AG20443 (cell line): ENCODE results near the gene TSPAN13.
"Not testable (repeated sequence)": the region's sequence is repeated elsewhere in the genome, so short reads cannot be mapped to it uniquely, and the experiment has no call there.

Experiments used
- DNase-seq: peaks from one replicate; pipeline ENCODE4 v3.0.0; 2012; ENCODE audit warnings: low spot score, mixed read lengths

Gene TSPAN13

DNA sequence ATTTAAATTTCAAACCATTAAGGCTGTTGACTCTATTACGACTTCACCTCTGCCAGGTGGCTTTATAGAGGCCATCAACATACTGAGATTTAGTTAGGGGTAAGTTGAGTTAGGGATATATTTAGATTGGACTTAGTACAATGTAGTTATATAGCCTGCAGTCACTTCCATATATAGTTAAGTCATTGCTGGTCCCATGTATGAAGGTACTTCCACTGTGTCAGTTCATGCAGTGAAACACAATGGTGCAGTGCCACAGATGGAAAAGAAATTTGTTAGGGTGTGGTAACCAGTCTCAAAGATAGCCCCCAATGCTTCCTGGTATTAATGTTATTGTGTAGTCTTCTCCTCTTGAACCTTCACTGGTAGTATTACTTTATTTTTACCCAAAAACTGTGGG is 12.6 kb upstream of the TSPAN13 start:
- no peak for DNase-seq

GRCh38 chr7:16741676-16742075 is 11.9 kb upstream of the TSPAN13 start:
- no peak for DNase-seq

- DNase-seq: no peak
These were observed 11.0 kb upstream of the TSPAN13 start for GRCh38 chr7:16742547-16742946.

GRCh38 chr7:16743236-16743635 is 10.3 kb upstream of the TSPAN13 start:
- no peak for DNase-seq

DNA sequence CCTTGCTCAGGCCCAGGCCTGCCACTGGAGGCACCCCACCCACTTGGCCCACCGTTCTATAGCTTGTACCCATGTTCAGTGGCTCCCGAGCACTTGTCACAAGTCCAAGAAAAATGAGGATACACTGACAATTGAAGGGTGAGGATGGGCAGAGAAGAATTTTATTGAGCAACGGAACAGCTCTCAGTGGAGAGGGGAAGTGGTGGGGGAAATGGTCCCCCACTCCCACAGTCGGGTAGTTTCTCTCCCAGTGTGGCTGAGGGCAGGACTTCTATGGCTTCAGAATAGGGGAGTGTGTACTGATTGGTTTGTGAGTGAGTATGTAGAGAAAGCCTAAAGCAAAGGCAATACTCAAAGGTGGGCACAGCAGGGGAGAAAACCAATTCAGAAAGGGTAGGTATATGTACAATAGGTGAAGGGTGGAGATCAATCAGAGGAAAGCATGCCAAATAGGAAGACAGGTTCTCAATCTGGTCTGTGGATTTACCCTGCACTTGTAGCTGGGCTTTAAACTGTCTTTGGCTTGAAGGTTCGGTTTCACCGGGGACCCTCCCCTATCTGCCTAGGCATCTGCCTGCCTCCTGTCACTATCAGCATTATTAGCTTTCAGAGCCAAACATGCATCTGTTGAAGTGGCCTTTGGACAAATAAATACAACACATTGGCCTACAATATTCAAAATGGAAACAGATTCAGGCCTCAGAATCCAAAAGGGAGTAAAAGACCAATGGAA is 8.9 kb upstream of the TSPAN13 start:
- DNase-seq: no peak

GRCh38 chr7:16745645-16746044 is 7.9 kb upstream of the TSPAN13 start:
- DNase-seq: no peak

- peak; percentile 36 for DNase-seq
These were observed 6.5 kb upstream of the TSPAN13 start for GRCh38 chr7:16747102-16747501.

DNA sequence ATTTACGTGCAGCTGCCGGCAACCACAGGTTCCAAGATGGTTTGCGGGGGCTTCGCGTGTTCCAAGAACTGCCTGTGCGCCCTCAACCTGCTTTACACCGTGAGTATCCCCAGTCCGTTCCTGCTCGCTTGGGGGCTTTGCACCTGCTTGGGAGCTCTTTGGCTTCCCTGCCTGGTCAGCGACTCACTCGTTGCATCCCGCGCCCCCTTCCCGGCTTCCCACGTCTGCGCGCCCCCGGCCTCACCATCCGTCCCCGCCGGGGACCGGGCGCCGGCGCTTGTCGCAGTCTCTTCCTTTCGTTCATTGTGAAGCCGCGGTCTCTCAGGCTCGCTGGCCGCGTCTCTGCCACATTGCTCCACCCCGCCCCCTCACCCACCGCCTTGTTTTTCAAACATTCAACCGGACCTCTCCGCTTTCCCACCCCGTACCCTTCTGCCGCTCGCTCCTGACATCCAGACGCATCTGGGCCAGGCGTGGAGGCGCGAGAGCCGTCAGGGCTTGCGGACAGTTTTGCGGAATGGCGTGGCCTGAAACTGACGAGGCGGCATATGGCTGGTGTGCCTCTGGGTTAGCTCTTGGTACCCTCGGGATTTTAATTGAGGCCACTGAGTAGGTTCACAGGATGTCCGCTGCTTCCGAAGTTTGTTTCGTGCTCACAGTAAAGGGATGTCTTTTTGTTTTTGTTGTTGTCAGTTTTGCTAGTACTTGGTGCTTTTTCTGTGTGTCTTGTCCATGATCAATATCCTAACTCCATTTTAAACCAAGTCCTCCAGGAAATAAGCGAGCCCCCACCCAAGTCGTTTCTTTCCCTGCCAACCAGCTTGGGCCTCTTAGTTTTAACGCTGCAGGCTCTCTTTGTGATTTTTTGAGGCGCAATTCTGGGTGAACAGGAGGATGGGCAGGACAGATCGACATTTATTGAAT is 639 bp downstream of the TSPAN13 start:
- DNase-seq: peak; percentile 48

- no peak for DNase-seq
These were observed 1.3 kb downstream of the TSPAN13 start for GRCh38 chr7:16754856-16755317.

- DNase-seq: peak; percentile 21
These were observed 1.8 kb downstream of the TSPAN13 start for GRCh38 chr7:16755397-16755796.

- no peak for DNase-seq
These were observed 4.5 kb downstream of the TSPAN13 start for GRCh38 chr7:16758036-16758435.

GRCh38 chr7:16758631-16759611 is 5.4 kb downstream of the TSPAN13 start:
- no peak for DNase-seq

GRCh38 chr7:16759840-16760239 is 6.3 kb downstream of the TSPAN13 start:
- no peak for DNase-seq

GRCh38 chr7:16762177-16762576 is 8.6 kb downstream of the TSPAN13 start:
- DNase-seq: no peak

GRCh38 chr7:16764942-16765341 is 11.4 kb downstream of the TSPAN13 start:
- no peak for DNase-seq

GRCh38 chr7:16765436-16765859 is 11.9 kb downstream of the TSPAN13 start:
- DNase-seq: no peak

DNA sequence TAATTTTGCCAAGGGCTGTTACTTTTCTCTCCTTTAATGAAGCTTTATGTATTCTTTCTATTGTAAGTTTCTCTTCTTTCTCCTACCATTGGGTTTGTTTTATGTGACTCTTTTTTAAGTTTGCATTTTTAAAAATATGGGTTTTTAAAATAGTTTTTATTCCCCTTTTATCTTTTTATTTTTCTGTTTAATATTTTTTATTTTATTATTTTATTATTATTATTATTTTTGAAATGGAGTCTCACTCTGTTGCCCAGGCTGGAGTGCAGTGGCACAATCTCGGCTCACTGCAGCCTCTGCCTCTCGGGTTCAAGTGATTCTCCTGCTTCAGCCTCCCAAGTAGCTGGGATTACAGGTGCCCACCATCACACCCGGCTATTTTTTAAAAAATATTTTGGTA is 16.4 kb downstream of the TSPAN13 start:
- not testable (repeated sequence) for DNase-seq

DNA sequence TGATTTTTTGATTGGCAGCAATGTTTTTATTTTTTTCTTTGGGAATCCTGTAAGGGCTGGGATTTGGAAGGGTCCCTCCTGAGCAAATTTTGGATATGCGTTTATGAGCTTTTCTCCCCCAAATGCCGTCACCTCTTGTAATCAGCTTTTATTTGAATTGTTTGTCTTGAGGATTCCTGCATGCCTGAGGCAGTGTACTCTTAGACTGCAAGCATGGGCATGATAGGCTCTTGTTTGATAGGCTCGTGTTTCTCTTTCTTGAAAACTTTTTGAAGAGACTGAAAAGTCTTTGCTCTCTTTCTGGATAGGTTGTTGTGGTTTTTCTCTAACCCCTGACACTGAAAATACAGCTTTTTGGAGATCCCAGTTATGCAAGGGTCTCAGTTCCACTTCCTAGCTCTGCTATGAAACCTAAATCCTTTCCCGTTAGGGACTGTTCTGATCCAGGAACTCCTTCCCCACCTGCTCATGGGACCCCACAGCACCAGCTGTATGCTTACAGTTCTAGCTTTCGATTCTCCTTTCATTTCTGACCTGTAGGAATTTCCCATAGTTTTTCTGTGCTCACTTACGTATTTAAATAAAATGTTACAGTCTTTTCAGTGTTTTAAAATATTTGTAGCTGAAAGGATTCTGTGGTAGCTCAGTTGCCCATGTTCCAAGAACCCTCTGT is 17.2 kb downstream of the TSPAN13 start:
- DNase-seq: no peak

- DNase-seq: no peak
These were observed 19.8 kb downstream of the TSPAN13 start for GRCh38 chr7:16773326-16773725.

- DNase-seq: no peak
These were observed 20.3 kb downstream of the TSPAN13 start for GRCh38 chr7:16773884-16774283.

GRCh38 chr7:16774294-16774693 is 20.7 kb downstream of the TSPAN13 start:
- DNase-seq: no peak
